HG02798 (cell line): ENCODE measurements around the gene SLC6A11.

ENCODE experiments used
- ATAC-seq: cut with Tn5 transposase; IDR thresholded peaks from one replicate; pipeline ENCODE4 v1.9.1; 2021; ENCODE audit warnings: mild to moderate bottlenecking; ENCODE audit not compliant: unreplicated experiment, poor library complexity

The SLC6A11 gene

GRCh38 chr3:10974746-10975375, 158.8 kb downstream of the SLC6A11 start:
- ATAC-seq: no peak

DNA sequence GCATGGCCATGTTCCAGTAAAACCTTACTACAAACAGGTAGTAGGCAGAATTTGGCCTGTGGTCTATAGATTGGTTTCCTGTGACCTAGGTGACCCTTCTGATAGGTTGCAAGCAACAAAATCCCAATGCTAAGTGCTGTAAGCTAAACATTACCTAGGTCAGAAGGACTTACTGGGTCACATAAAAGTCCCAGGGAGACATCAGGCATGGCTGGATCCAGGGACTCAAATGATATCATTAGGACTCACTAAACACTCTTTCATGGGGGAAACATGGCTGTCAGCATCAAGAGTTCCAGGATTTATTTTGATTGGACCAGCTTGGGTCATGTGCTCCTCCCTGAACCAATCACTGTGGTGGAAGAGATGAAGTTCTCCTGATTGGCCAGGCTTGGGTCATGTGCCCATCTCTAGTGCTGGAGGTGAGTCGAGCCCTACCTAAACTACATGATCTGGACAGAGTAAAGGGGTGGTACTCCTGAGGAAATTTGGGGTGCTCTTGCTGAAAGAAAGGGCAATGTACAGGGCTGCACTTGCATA, 159.7 kb downstream of the SLC6A11 start:
- no peak for ATAC-seq

- no peak for ATAC-seq
Observed at GRCh38 chr3:10976770-10977169, 160.7 kb downstream of the SLC6A11 start.

DNA sequence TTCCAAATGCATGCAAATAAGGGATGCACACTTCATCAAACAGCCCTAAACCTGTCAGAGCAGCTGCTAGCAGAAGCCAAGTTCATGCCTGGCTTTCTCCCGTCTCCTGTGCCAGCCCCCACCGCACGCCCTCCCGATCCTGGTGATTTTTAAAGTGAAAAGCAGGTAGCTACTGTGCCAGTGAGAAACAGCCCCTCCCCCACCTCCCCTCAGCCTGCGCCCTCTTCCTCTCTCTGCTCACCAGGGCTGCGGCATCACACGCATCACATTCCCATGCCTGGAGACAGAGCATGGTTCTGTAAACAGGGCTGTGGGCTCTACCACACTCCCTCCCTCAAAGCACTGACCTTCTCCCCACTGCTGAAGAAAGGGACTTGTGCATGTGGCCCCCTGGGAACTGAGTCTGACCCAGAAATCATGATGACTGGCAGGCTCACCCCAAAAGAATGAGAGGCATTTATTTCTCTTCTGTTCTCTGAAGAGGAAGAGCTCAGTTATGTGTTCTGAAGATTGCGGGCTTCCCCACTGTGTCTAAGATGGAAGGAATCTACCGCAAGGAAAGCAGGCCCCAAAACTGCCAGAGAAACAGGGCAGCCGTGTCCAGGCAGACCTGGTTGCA, 162.0 kb downstream of the SLC6A11 start:
- no peak for ATAC-seq

GRCh38 chr3:10978956-10979355, 162.9 kb downstream of the SLC6A11 start:
- no peak for ATAC-seq

DNA sequence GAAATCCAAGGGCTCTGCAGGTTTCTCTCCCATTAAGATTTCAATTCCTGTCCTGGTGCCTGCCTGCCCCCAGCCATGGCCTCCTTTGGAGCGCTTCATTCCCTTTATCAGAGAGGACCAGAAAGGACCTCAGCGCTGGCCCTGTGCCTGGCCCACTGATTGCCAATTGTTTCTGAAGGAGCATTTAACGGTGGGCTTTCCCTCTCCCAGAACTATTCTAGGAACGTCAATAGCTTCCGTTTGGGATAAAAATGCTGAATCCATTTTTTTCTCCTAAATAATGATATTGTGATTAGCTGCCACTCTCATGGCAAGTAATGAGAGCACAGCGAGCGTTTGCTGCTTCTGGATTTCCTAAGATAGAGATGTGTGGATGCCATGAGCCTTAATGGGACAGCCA, 164.3 kb downstream of the SLC6A11 start:
- no peak for ATAC-seq

DNA sequence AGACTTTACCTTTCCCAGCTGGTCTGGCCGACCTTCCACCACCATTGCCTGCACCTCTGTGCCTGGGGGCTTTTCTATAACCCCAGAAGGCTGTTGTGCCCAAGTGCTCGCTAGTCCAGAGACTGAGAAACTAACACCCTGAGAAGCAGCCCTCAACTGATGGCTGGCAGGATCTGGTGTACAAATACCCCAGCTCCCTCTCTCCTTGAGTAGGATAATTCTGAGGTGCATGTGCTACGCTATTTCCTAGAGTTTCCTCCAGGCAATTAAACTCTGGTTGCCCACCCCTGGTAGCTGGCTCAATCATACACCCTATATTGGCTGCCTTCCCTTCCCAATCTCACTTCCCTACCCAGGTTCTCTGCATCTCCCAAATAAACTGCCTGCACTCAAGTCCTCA, 165.0 kb downstream of the SLC6A11 start:
- no peak for ATAC-seq

DNA sequence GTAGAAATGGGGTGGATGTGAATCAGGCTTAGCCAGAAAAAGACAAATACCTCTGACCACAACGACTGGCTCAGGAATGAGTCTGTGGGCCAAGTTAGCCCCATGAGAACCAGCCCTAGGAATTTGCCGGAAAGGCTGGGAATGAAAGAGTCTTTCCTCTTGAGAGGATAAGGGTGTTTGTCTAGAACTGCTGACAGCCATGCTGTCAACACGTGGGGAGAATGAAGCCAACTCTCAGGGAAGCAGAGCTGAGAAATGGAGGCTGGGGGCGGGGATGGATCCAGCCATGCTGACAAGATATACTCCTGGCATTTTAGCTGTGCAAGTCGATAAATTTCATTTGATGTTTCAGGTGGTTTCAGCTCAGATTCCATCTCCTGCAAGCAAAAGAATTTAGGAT, 165.9 kb downstream of the SLC6A11 start:
- ATAC-seq: no peak

DNA sequence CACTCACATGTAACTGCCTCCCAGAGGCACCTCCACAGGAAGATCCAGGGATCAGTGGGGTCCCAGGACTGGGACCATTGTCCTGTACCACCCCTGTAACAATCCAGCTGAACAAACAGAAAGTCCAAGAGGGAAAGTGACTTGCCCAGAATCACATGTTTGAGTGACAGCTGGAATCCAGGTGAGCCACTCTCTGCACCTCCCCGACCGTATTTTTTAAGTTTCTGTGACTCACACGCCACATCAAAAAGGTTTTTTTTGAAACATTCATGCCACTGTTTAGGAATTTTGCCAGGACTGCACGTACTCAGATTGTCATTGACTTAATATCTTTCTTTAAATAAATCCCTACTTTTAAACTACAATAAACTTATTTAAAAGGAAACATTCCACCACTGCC, 166.8 kb downstream of the SLC6A11 start:
- no peak for ATAC-seq

DNA sequence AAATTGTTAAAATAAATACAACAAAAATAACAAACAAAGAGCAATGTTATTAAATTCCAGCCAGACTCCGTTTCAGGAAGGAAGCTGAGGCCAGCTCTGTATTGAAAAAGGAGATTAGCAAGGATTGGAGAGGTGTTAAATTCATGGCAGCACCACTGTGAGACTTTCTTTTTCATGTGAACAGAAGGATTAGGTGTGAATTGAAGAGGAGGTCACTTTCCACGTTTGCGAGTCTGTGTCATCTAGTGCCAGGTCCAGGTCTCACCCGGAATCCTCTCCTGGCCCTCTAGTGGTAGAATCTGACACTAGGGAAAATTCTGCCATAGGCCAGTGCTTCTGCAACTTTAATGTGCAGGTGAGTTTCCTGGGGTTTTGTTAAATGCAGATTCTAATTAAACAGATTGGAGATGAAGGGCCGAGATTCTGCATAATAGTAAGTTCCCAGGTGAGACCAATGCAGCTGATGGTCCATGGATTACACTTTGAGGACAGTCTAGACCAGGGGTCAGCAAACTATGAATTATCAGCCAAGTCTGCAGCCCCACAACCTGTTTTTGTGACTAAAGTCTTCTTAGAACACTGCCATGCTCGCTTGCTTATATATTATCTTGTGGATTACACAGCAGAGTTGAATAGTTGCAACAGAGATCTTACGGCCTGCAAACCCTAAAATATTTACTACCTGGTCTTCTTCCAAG, 167.3 kb downstream of the SLC6A11 start:
- no peak for ATAC-seq

DNA sequence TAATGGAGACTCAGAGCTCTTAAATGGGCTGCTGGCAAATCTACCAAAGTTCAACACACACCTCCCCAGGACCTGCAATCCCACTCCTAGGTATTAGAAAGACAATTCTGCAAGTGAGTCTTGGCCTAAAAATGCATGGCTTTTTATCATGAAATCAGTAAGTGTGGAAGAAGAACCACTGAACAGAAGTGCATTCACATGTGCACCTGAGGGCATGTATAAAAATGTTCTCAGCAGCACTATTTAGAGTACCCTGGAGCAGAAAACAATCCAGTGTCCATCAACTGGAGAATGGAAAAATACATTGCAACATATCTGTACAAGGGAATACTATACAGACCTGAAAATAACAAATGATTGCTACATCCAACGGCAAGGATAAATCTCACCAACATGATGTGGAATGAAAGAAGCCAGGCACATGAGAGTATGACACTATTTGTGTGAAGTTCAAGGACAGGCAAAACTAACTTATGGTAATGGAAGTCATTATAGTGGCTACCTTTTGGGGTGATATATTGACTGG, 168.4 kb downstream of the SLC6A11 start:
- ATAC-seq: no peak

- no peak for ATAC-seq
Observed at GRCh38 chr3:10985181-10985580, 169.2 kb downstream of the SLC6A11 start.

- no peak for ATAC-seq
Observed at GRCh38 chr3:10986592-10986991, 170.6 kb downstream of the SLC6A11 start.

DNA sequence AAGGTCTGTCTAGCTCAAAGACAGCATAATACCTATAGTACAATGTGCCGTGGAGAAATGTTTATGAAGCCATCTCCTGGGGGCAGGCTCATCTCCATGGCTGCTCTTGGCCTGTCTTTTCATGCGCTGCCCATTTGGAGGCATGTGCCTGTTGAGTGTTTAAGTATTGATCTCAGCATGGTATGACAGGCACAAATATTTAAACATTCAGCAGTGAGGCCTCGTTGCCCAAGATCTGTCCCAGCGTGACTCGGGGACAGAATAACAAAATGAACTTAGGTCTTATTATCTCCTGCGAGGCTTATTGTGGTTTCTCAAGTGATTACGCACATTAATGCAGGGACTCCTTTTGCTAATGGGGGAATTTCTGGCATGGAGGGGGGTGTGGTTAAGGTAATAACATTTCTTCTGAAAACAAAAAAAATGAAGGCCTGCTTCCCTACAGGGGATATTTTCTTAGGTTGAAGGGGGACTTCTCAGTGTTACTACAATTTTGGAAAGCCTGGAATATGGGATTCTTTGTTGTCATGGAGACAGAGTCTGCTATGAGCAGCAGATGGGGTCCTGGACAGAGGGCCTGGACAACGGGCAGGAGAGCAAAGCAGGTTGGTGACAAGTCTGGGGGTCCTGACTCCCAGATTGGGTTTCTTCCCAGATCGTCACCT, 172.1 kb downstream of the SLC6A11 start:
- no peak for ATAC-seq

DNA sequence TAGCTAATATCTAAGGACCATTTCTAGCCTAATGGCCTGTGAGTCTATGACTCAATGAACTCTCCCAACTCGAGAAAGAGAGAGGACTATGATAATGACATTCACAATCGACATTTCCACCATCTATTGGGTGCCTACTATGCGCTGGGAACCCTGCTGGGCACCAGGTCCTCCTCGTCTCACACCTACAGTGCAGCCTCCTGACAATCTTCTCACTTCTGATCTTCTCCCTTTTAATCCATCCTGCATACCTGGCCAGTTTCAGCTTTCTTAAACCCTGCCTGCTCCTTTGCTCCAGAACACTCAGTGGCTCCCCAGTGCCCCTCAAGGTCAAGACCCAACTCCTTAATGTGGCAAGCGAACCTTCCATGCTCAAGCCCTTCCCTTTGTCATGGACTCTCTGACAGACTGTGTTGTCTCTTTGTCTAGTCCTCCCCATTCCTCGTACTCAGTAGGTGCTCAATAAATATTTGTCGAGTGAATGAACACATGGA, 173.0 kb downstream of the SLC6A11 start:
- no peak for ATAC-seq
